NCI-H2171 (cell line): ENCODE measurements around the gene ARFGAP1.

Experiments used
- DNase-seq: peaks from one replicate; lab custom pipeline; 2025; lab: John Stamatoyannopoulos, UW

ARFGAP1 gene

DNA sequence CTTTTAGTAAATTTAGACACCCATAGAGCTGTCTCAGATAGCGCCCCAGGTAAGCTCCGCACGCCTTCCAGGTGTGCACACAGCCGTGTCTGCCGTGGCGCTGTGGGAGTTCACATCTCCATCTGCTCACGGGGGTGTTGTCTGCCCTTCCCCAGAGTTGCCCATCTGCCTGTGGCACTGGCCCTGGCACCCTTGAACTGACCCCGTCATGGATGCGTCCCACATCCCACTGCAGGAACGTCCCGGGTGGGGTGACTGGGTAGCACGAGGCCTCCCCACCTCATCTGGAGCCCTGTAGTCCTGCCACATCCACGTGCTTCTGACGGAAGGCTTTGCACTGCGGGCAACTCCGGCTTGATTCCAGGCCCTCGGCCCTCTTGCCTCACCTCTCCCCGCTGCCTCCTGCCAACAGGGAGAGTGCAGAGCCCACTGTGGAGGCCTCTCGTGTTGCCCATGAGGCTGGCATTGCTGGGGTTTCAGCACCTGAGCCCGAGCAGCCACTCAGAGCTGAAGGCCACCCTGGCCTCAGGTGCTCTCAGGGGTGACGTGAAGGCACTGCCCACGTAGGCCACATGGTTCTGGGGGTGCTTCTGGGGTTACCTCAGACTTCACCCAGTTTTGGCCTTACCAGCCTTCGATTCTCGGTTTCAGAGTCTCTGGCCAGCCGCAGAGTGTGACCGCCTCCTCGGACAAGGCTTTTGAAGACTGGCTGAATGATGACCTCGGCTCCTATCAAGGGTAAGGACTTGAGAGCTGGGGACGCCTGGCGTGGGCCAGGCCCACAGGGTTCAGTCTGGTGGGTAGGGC, 5.1 kb downstream of the ARFGAP1 start:
- no peak for DNase-seq

DNA sequence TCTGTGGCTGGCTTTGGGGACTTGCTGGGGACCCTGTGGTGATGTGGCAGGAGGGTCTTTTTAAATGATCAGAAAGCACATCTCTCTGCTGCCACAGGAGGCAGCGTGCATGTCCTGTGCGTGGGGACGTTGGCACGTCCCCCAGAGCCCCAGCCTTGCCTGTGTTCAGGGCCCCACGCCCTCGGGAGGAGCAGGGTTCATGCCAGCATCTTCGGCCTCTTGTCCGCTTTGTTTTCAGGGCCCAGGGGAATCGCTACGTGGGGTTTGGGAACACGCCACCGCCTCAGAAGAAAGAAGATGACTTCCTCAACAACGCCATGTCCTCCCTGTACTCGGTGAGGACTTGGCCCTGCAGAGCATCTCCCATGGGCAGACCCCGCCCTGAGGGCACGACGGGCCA, 6.0 kb downstream of the ARFGAP1 start:
- no peak for DNase-seq

DNA sequence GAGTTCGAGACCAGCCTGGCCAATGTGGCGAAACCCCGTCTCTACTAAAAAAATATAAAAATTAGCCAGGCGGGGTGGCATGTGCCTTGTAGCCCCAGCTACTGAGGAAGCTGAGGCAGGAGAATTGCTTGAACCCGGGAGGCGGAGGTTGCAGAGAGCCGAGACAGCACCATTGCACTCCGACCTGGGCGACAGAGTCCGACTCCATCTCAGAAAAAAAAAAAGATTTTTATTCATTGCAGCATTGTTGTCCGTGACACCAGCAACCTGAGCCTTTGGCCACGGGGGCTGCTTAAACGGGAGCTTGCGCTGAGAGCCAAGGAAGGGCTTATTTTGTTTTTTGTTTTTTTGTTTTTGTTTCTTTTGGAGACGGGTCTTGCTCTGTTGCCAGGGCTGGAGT, 7.3 kb downstream of the ARFGAP1 start:
- DNase-seq, result no peak

DNA sequence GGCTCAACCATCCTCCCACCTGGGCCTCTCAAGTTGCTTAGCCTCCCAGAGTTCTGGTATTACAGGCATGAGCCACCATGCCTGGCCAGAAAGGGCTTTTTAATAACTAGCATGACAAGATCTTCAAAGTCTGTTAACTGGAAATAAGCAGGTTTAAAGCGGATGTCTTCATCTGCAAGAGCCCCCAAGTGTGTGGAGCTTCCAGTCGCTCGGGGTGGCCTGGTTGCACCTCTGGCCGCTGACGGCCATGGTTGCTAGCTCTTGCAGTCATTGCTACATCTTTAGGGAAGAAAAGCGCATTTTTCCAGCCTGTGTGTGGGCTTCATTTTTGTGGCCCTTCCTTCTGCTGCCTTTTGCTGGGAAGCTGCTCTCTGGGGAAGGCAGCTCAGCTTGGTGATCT, 7.8 kb downstream of the ARFGAP1 start:
- DNase-seq, result no peak

DNA sequence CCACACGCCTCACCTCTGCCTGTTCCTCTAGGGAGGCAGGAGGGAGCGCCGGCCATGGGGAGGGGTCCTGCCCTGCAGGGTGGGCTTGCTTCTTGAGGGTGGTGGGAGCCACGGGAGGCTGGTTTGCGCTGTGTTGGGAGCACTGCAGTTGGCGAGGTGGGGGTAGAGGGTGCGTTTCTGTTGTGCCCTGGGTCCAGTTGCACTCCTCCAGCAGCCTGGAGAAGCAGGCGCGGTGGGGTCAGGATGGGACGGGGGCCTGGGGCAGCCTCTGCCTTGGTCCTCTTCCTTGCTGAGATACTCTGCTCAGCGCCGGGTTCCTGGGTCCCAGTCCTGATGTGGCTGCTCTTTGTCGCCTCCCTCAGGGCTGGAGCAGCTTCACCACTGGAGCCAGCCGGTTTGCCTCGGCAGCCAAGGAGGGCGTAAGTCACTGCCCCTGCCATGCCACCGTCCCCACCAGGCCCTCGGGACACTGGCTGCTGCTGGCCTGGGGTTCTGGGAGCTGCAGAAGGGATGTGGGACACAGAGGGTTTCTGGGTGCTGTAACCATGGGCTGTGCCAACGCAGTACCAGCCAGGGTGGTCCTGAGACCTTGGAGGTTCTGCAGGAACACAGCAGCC, 8.4 kb downstream of the ARFGAP1 start:
- no peak for DNase-seq

DNA sequence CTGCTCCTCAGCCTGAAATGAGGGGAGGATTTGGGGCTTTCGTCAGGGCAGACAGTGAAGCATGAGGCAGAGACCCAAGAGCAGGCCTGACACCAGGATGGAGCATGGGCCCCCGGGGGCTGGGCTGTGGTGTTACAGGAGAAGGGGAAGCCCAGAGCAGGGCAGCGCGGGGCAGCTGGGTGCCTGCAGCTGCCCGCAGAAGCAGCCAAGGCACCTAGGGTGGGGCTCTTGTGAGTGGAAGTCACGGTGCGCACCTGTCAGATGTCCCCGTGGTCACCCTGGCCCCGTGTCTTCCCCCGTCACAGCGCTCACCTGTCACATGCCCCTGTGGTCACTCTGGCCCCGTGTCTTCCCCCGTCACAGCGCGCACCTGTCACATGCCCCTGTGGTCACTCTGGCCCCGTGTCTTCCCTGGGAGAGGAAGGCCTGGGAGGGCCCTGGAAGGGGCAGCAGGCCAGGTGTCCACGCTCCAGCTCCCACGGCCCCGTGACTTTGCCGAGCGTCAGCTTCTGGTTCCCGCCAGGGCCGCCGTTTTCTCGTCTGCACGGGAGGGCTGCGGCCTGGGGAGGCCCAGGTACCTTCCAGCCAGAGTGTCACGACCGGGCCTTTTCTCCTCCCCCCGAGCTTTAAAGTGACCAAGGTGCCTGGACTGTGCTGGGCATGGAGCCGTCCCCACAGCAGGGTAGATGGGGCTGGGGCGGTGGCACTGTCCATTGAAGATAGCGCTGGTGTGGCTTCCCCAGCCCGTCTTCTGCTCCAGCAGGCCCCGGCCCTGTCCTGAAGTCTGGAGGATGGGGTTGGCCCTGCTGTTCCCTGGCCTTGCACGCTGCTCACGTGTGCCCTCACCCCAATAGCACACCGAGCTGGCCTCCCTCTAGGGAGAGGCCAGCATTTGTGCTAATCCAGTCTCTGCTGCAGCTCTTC, 9.4 kb downstream of the ARFGAP1 start:
- DNase-seq, result no peak

DNA sequence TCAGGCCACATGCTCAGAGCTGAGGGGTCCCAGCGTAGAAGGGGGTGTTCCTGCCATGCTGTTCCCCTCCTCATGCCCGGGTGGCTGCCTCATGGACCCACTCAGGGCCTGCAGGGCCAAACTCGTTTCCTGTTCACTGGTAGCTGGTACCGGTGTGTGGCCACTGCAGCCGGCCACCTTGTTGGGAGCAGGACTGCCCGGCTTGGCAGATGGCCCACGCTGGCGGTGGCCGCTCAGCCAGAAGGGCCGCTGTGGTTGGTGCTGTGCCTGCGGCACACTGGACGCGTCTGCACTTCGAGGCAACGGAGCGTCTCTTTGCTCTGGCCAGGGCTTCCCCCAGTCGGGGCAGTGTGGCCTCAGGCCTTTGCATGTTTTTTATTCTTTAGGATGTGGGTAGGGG, 10.3 kb downstream of the ARFGAP1 start:
- DNase-seq, result no peak

DNA sequence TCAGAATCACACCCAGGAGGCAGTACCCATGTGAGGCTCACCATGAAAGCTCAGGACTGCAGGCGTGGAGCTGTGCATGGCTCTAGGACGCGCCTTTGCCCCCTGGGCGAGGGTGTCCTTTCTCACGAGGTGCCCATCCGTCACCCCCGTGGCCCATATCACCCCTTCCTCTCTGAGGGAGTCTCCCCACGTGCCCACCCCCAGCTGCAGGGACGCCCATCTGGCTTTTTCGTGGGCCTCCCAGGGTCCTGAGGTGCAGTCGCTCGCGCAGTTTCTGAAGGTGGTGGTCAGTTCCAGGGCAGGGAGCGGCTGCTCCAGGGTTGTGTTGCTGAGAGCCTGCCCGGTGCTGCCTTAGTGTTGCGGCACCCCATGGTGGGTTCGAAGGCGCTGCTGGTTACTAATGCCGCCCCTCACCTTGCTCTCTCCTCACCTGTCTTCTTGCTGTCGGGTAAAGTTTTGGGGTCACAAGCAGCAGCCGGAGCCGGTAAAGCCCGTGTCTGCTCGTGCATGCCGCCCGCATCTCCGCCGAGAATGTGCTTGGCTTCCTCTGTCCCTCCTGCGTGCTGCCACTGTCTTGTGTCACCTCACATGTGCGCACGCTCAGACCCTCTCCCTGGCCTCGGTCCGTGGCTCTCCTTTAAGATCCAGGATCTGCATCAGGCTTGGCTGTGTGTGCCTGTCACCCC, 10.9 kb downstream of the ARFGAP1 start:
- DNase-seq, result no peak

DNA sequence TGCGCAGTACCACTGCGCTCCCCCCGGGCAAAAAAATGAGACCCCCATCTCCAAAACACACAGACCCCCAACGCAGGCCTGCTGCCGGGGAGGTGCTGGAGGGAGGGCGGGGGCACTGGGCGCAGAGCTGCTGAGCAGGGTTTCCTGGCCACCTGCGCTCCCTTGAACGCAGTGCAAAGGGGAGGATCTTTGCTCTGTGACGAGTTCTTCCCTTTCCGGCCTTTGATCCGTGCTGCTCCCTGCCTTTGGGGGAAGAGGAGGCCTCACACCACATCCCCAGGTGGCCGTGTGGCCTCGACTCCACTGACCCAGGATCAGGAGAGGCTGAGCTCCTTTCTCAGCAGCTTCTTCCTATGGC, 11.4 kb downstream of the ARFGAP1 start:
- DNase-seq, result no peak

DNA sequence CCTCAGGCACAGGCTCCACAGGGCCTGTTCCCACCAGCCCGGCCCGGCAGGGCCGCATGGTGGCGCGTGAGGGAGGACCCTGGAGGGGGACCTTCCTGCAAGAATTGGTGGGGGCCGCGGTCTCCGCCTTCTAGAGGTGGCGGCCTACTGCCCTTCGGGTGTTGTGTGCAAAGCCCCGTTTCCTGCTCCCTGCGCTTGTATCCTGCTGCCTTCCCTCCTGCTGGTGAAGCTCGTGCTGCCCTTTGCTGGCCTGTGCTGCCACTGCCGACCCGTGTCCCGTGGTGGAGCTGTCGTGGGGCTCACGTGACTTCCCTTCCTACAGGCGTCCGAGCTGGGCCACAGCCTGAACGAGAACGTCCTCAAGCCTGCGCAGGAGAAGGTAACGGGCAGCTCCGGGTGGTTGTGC, 11.9 kb downstream of the ARFGAP1 start:
- DNase-seq, result no peak

DNA sequence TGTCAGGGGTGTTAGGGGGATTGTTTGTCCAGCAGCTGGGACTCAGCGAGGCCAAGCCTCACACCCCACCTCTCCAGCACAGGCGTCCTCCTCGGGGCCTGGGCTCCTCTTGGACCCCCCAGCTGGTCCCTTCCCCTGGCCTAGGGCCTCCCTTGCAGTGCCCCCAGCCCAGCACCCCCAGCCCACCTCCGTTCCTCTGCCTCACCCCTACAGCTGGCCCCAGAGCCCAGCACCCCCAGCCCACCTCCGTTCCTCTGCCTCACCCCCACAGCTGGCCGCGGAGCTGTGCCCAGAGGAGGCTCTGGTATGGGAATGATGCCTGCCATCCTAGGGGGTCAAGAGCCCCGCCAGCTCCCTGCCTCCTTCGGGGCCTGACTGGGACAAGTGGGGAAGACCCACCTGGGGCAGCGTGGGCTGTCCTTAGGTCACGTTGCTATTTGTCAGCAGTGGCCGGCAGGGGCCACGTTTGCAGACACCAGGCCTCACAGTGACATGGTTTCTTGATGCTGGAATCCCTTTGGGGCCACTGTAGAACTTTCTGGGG, 12.4 kb downstream of the ARFGAP1 start:
- no peak for DNase-seq

DNA sequence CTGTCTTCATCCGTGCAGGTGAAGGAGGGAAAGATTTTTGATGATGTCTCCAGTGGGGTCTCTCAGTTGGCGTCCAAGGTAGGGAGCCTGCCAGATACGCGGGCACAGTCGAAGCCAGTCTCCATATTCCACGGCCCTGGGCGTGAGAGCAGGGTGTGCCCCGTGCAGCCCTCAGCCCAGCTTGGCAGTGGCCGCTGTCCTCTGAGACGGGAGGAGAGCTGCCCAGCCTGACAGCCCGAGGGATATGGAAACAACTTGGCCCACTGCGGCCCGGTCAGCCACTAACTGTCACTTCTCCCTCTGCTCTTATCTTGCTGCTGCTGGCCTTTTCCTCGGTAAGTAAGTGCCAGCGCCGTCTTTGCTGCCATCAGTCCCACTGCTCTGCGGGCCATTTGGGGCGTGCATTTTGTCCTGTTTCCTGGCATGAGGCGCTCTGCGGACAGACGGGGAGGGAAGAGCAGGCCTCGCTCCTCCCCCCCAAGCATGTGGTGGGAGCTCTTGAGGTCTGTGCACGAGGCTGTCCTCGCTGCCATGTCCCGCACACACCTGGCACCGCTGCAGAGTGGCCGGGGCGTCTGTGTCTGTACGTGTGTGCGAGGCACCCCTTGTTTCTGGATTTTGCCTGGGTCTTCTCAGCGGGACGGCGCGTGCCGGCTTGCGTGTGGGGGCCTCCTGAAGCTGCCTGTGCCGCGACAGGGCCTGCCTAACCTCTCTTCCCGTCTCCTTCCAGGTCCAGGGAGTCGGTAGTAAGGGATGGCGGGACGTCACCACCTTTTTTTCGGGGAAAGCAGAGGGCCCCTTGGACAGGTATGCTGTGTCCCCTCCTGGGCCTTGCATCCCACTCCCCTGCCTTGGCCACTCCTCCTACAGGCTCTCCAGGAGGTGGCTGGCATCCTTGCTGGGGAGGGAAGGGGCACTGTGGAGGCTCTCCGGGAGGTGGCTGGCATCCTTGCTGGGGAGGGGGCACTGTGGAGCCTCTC, 13.3 kb downstream of the ARFGAP1 start:
- no peak for DNase-seq

DNA sequence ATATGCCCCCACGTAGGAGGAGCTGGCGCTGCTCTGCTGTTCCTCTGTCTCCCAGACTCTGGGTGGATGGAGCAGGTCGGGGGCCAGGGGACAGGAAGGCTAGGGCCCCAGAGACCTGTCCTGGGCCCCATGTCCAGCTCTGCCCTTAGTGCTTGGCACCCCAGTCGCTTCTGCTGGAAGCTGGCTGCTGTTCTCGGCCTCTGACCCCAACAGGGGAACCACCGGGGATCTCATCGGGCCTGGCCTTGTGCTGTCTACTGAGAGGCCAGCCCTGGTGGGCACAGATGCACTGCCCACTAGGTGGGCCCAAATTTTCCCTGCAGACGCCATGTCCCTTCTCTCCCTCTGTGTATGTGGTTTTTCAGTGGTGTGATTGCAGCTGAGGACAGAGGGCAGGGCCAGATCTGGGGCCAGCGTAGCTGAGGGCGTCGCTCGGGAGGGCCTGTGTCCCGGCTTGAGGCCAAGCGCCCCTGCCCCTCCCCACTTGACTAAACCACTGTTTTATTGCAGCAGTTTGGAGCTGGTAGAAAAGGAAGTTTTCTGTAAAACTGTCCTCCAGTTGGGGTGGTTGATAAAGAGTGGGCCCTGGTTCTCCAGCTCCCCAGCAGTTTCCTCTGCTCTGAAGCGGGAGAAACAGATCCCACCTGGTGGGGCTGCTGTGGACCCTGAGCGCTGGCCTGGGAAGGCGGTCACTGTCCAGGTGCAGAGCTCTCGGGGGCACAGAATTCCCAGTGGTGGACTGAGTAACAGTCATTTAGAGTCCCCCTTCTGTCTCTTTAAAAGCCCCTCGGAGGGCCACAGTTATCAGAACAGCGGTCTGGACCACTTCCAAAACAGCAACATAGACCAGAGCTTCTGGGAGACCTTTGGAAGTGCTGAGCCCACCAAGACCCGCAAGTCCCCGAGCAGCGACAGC, 14.4 kb downstream of the ARFGAP1 start:
- DNase-seq, result no peak

DNA sequence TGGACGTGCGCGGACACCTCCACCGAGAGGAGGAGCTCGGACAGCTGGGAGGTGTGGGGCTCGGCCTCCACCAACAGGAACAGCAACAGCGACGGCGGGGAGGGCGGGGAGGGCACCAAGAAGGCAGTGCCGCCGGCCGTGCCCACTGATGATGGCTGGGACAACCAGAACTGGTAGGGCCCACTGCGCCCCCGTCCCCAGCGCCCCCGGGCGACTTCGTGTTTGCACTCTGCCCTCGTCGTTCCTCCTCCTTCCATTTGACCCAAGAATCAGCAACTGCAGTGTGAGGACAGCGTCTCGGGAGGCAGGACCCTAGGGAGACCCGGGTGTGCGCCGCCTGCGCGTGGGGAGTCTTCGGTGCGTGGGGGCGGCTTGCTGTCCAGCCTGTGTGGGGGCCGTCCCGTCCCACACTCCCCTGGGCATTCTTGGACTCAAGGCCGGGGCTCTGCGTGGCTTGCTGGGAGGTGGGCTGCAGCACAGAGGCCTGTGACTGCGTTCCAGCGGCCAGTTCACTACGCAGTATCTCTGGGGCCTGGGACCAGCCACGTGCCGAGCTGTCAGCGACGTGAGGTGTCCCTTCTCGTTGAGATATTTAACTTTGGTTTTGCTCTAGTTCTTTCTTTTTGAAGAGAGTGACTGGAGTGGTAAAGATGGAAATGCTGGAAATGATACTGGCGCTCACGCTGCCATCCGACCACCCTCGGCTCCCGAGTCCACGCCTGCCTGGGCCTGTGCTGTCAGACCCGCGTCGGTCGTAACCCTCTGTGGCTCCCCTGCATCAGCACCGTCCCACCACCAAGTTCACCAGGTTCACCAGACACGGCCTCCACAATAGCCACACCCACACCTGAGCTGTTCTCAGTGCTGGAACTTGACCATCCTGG, 15.3 kb downstream of the ARFGAP1 start:
- DNase-seq, result no peak

DNA sequence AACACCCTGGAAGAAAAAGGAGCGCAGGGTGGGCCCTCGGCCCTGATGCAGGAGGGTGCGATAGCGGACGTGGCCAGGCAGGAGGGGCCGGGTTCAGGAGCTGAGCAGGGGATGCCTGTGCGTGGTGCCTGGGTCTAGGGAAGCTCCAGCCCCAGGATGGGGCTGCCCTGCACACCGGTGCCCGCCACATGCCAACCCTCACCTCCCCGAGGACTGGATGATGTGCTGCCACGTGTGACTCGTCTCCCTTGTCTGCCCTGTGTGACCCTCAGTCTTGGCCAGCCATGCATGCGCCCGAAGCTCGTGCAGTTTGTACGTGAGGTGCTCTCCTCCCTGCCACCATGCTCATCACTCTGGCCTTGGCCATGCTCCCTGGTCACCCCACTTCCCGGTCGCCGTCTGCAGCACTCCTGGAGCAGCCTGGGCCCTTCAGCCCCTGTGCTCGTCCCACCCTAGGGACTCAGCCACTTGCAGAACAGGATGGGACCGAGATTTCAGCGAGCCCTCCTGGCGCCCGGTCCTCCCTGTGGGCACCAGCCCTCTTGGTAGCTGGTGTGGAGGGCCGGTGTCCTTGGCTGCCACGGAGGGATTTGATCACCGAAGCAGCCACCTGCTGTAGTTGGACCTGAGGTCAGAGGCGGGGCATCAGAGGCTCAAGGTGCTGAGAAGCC, 16.1 kb downstream of the ARFGAP1 start:
- DNase-seq, result no peak

DNA sequence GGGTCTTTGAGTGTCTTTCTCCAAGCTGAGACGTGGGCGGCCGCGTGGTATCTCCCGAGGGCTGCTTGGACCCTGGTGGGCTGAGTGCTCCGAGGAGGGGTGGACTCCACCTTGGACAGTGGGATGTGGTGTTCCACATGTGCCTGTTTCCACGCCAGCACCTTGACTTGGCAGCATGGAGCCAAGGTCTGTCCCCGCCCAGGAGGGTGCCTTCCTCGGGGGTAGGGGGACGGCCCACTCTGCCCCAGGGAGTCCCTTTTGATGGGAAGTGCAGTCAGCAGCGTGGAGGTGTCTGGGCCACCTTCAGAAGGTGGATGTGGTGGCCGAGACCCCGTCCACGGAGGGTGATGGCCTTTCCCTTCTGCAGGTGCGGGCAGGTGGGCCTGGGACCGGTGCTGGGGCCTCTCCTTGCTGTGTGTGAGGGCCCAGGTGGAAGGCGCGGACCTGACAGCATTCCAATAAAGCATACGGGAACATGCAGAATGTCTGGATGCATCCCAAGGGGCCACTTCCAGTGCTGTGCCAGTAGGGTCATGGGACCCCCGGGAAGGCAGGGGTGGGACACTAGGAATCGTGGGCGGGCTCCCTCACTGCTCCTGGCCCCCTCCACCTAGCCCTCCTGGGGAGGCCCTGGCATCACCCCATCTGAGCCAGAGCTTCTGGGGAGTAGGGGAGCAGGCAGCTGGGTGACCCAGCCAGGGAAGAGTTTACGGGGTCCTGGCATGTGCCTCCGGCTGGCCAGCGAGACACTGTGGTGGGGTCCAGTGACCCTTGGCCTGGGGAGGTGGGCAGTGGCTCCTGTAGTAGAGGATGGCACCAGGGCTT, 16.9 kb downstream of the ARFGAP1 start:
- DNase-seq, result no peak

DNA sequence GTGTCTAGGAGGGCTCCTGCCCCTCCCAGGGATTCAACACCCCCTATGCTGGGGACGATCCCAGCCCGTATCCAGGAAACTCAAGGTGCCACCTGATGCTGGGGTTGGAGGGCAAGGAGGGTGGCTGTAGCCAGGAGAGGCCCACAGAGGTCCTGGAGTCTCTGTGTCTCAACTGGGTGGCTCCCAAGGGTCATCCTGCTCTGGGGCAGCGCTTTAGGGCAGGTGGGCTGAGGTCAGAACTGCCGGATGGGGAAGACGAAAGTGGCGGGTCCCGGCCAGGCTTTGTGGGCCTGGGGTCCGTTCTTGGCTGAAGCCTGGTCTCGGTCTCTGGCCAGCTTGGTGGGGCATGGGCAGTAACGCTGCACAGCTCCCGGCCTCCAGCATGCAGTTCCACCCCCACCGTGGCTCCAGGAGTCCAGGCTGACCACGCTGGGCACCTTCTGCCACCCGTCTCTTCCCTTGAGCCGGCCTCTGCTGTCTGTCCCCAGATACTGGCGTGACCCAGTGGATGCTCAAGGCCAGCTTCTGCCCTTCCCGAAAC, 17.6 kb downstream of the ARFGAP1 start:
- no peak for DNase-seq
